HepG2 (cell line): ENCODE data around the gene C21orf58. TPM values are rescaled to one million over a fixed set of nuclear protein-coding genes. Genes with fewer than 3 reads are reported as not detected.

Source experiments
- ATAC-seq: fragments of 200-7000 bp; cut with Tn5 transposase; 3 replicates; pipeline ENCODE4 v1.9.1; 2020; ENCODE audit warnings: mild to moderate bottlenecking, moderate library complexity
- BruUV-seq: library from RNA; stranded (reverse); fragments of 400-500 nt; replicated peaks from 2 replicates; lab custom pipeline; 2021; lab: Mats Ljungman, UMichigan
- CTCF ChIA-PET: fragments of 300-600 bp; formaldehyde crosslinking; extraction: SDS; loops from one replicate; lab custom pipeline; 2021; ENCODE audit warnings: low total read pairs, inconsistent platforms, low intra/inter-chr PET ratio; lab: Yijun Ruan, JAX
- POLR2A ChIA-PET: fragments of 350-600 bp; sonication (Branson Sonifier 250); formaldehyde crosslinking; loops from one replicate; lab custom pipeline; 2020; ENCODE audit warnings: antibody characterized with exemption, inconsistent platforms; lab: Yijun Ruan, JAX
- DNase-seq: peaks from one replicate; pipeline ENCODE4 v3.0.0-alpha.2; 2015; ENCODE audit warnings: low spot score
- FAIRE-seq: peaks from 3 replicates; lab custom pipeline; 2011; peaks lifted over from hg19 to GRCh38; lab: Jason Lieb, UNC
- H2AFZ ChIP-seq: one replicate; pipeline ENCODE4 v1.6.1; 2011; ENCODE audit warnings: low read length, inconsistent platforms
- H3K27ac ChIP-seq: fragments of 300-600 bp; 3 replicates; pipeline ENCODE4 v1.8.0; 2011; ENCODE audit warnings: mixed run types, mild to moderate bottlenecking, mixed read lengths, low read length, inconsistent platforms; ENCODE audit not compliant: insufficient read depth; ENCODE audit errors: extremely low read length
- H3K27me3 ChIP-seq, 2 experiments: fragments of 200-600 bp in 1 of 2; 2 replicates in 1 of 2; 3 replicates in 1 of 2; pipeline versions ENCODE4 v1.6.0 to v1.8.0; 2011; ENCODE audit warnings: low read length in 2 of 2, mild to moderate bottlenecking in 2 of 2, moderate library complexity in 2 of 2, inconsistent platforms in 1 of 2; ENCODE audit not compliant: insufficient read depth in 2 of 2, control insufficient read depth in 1 of 2
- H3K36me3 ChIP-seq, 2 experiments: fragments of 200-600 bp in 1 of 2; replicated peaks in 1 of 2; 2 replicates in 1 of 2; 3 replicates in 1 of 2; pipeline versions ENCODE4 v1.5.1 to v1.8.0; 2011; ENCODE audit warnings: low read length in 2 of 2, inconsistent platforms in 1 of 2; ENCODE audit not compliant: insufficient read depth in 2 of 2, control insufficient read depth in 1 of 2
- H3K4me1 ChIP-seq: 2 replicates; pipeline ENCODE4 v1.5.1; 2012; ENCODE audit warnings: low read length, inconsistent platforms; ENCODE audit not compliant: insufficient read depth
- H3K4me2 ChIP-seq: 2 replicates; pipeline ENCODE4 v1.6.0; 2011; ENCODE audit warnings: low read depth, low read length, inconsistent platforms
- H3K4me3 ChIP-seq, 3 experiments: fragments of 200-600 bp in 1 of 3; sonication (generic), shearing (Covaris generic) in 1 of 3; replicated peaks in 1 of 3; 2 replicates each; pipeline ENCODE4 v1.5.1; 2011 to 2016; ENCODE audit warnings: low read length in 3 of 3, inconsistent platforms in 2 of 3, low read depth in 2 of 3, mild to moderate bottlenecking in 2 of 3, control low read depth in 1 of 3, mixed read lengths in 1 of 3; ENCODE audit not compliant: insufficient read depth in 1 of 3
- H3K79me2 ChIP-seq: one replicate; pipeline ENCODE4 v1.6.1; 2011; ENCODE audit warnings: low read length, inconsistent platforms; ENCODE audit not compliant: insufficient read depth
- H3K9ac ChIP-seq: 2 replicates; pipeline ENCODE4 v1.6.0; 2011; ENCODE audit warnings: mild to moderate bottlenecking, low read depth, low read length, inconsistent platforms; ENCODE audit not compliant: insufficient read depth
- H3K9me3 ChIP-seq: 2 replicates; pipeline ENCODE4 v1.5.1; 2012; ENCODE audit warnings: mild to moderate bottlenecking, low read length
- H4K20me1 ChIP-seq: 2 replicates; pipeline ENCODE4 v1.6.0; 2011; ENCODE audit warnings: inconsistent platforms, mild to moderate bottlenecking, low read length, moderate library complexity; ENCODE audit not compliant: insufficient read depth
- MEIS1 ChIP-seq: sonication (generic); formaldehyde crosslinking; IDR thresholded peaks from 2 replicates; pipeline ENCODE4 v1.9.0; 2021; ENCODE audit warnings: mild to moderate bottlenecking, missing genetic modification reagents, moderate library complexity, borderline replicate concordance
- ZNF33A ChIP-seq: sonication (generic); formaldehyde crosslinking; IDR thresholded peaks from 2 replicates; pipeline ENCODE4 v1.5.1; 2020; ENCODE audit warnings: missing genetic modification reagents, mild to moderate bottlenecking, moderate library complexity, borderline replicate concordance
- ZNF512 ChIP-seq: sonication (generic); formaldehyde crosslinking; IDR thresholded peaks from 2 replicates; pipeline ENCODE4 v1.4.0; 2020; ENCODE audit warnings: mild to moderate bottlenecking, missing genetic modification reagents
- WGBS: methylation state at CpG from one replicate; pipeline ENCODE4 v1.1.6; 2017; ENCODE audit warnings: low lambda C conversion rate; 5-methylcytosine and 5-hydroxymethylcytosine counted together
- in situ Hi-C: cut with HindIII; loops from 2 replicates; pipeline ENCODE4 v1.10.0; 2017; ENCODE audit warnings: low pct_unique_long_range_greater_than_20kb; ENCODE audit not compliant: extremely low pct_ligation_motif_present
- intact Hi-C: fragments of 100-400 bp; cut with micrococcal nuclease; formaldehyde crosslinking; loops from one replicate; pipeline ENCODE4 v1.10.0; 2022; ENCODE audit not compliant: unreplicated experiment
- polyA plus RNA-seq, 8 experiments: library from polyadenylated mRNA; depleted of rRNA in 3 of 8; stranded (reverse) in 7 of 8; unstranded in 1 of 8; fragments of >200 nt; fragmentation: Illumina TruSeq in 4 of 8; extraction: Trizol in 4 of 8; gene quantifications; 2 replicates each; pipeline versions ENCODE4 v1.2.1 to v1.2.3, GENCODE V29; 2011 to 2016; ENCODE audit warnings: low read depth in 4 of 8, missing spikeins in 1 of 8, mixed read lengths in 1 of 8; ENCODE audit not compliant: insufficient read depth in 1 of 8
- total RNA-seq, 5 experiments: library from RNA; depleted of rRNA; stranded (reverse); fragments of >200 nt; fragmentation: Illumina TruSeq; extraction: Trizol; gene quantifications; 2 replicates each; pipeline ENCODE4 v1.2.3, GENCODE V29; 2016; ENCODE audit warnings: low read depth in 1 of 5
- TF ChIP-seq, protein P1 (sequence below): sonication (generic); formaldehyde crosslinking; IDR thresholded peaks from 2 replicates; pipeline ENCODE4 v1.9.0; 2021; ENCODE audit warnings: mild to moderate bottlenecking, missing genetic modification reagents
- TF ChIP-seq, protein P2 (sequence below): IDR thresholded peaks from 2 replicates; pipeline ENCODE4 v1.6.1; 2016; ENCODE audit warnings: mild to moderate bottlenecking
- TF ChIP-seq, protein P3 (sequence below): sonication (generic); formaldehyde crosslinking; IDR thresholded peaks from 2 replicates; pipeline ENCODE4 v1.9.0; 2021; ENCODE audit warnings: missing genetic modification reagents, mild to moderate bottlenecking, borderline replicate concordance

Gene C21orf58
- total and polyA plus RNA-seq, 2 of the 13 experiments (the other 11 are each of a cell fraction or from before 2014, with no cell fraction given), result 3.5 to 6.8 TPM

DNA sequence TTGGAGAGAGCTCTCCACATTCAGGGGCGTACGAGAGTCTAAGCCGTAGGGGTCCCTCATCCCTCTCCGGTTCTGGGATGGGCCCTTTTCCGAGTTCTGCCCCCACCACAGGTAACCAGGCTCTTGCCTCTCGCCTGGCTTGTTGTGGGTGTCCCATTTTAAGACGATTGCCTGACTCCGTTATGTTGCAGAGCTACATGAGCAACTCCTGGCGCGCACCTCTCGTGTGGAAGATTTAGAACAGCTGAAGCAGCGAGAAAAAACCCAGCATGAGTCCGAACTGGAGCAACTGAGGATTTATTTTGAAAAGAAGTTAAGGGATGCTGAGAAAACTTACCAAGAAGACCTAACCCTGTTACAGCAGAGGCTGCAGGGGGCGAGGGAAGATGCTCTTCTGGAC is 29.2 kb upstream of the C21orf58 start:
- no peaks in the 10 kb centered on the region for H3K79me2 ChIP-seq
- 98% methylated on average over 14 of the region's 14 CpGs for WGBS
- H3K9ac ChIP-seq, result no peak overlapping the region
- no peak for DNase-seq
- peaks cover 39 to 74% of the 10 kb centered on the region in 2 experiments for H3K36me3 ChIP-seq
- H2AFZ ChIP-seq, result no peak overlapping the region
- H4K20me1 ChIP-seq, result no peaks in the 10 kb centered on the region; the same call in 1 of the 2 replicates
- FAIRE-seq, result no peak
- no peaks in the 10 kb centered on the region; a peak in 1 of 5 replicates for H3K27me3 ChIP-seq
- H3K4me2 ChIP-seq, result no peak overlapping the region
- ChIA-PET CTCF (no interaction called here), POLR2A (no interaction called here)
- no peaks in the 10 kb centered on the region for H3K9me3 ChIP-seq
- in situ Hi-C loops, result no loop called here
- BruUV-seq, result no TSS peak
- intact Hi-C loops, result no loop called here
- H3K4me1 ChIP-seq, result no peaks in the 10 kb centered on the region
- TF ChIP-seq ZNF512, result no peak
- no peak for ATAC-seq
- H3K27ac ChIP-seq, result no peak overlapping the region
- H3K4me3 ChIP-seq, result no peak overlapping the region

- POLR2A ChIA-PET, result no interaction called here
- CTCF ChIA-PET, result no interaction called here
- H3K36me3 ChIP-seq, result peaks cover 40 to 76% of the 10 kb centered on the region in 2 experiments
- TF ChIP-seq, protein P1, sequence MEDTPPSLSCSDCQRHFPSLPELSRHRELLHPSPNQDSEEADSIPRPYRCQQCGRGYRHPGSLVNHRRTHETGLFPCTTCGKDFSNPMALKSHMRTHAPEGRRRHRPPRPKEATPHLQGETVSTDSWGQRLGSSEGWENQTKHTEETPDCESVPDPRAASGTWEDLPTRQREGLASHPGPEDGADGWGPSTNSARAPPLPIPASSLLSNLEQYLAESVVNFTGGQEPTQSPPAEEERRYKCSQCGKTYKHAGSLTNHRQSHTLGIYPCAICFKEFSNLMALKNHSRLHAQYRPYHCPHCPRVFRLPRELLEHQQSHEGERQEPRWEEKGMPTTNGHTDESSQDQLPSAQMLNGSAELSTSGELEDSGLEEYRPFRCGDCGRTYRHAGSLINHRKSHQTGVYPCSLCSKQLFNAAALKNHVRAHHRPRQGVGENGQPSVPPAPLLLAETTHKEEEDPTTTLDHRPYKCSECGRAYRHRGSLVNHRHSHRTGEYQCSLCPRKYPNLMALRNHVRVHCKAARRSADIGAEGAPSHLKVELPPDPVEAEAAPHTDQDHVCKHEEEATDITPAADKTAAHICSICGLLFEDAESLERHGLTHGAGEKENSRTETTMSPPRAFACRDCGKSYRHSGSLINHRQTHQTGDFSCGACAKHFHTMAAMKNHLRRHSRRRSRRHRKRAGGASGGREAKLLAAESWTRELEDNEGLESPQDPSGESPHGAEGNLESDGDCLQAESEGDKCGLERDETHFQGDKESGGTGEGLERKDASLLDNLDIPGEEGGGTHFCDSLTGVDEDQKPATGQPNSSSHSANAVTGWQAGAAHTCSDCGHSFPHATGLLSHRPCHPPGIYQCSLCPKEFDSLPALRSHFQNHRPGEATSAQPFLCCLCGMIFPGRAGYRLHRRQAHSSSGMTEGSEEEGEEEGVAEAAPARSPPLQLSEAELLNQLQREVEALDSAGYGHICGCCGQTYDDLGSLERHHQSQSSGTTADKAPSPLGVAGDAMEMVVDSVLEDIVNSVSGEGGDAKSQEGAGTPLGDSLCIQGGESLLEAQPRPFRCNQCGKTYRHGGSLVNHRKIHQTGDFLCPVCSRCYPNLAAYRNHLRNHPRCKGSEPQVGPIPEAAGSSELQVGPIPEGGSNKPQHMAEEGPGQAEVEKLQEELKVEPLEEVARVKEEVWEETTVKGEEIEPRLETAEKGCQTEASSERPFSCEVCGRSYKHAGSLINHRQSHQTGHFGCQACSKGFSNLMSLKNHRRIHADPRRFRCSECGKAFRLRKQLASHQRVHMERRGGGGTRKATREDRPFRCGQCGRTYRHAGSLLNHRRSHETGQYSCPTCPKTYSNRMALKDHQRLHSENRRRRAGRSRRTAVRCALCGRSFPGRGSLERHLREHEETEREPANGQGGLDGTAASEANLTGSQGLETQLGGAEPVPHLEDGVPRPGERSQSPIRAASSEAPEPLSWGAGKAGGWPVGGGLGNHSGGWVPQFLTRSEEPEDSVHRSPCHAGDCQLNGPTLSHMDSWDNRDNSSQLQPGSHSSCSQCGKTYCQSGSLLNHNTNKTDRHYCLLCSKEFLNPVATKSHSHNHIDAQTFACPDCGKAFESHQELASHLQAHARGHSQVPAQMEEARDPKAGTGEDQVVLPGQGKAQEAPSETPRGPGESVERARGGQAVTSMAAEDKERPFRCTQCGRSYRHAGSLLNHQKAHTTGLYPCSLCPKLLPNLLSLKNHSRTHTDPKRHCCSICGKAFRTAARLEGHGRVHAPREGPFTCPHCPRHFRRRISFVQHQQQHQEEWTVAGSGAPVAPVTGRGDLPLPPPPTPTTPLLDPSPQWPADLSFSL (CRISPR knock-in tag), result no peak
- TF ChIP-seq, protein P2, sequence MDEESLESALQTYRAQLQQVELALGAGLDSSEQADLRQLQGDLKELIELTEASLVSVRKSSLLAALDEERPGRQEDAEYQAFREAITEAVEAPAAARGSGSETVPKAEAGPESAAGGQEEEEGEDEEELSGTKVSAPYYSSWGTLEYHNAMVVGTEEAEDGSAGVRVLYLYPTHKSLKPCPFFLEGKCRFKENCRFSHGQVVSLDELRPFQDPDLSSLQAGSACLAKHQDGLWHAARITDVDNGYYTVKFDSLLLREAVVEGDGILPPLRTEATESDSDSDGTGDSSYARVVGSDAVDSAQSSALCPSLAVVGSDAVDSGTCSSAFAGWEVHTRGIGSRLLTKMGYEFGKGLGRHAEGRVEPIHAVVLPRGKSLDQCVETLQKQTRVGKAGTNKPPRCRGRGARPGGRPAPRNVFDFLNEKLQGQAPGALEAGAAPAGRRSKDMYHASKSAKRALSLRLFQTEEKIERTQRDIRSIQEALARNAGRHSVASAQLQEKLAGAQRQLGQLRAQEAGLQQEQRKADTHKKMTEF (CRISPR knock-in tag), result no peak
- TF ChIP-seq MEIS1 (CRISPR knock-in tag) (no peak), ZNF33A (CRISPR knock-in tag) (no peak)
- TF ChIP-seq, protein P3, sequence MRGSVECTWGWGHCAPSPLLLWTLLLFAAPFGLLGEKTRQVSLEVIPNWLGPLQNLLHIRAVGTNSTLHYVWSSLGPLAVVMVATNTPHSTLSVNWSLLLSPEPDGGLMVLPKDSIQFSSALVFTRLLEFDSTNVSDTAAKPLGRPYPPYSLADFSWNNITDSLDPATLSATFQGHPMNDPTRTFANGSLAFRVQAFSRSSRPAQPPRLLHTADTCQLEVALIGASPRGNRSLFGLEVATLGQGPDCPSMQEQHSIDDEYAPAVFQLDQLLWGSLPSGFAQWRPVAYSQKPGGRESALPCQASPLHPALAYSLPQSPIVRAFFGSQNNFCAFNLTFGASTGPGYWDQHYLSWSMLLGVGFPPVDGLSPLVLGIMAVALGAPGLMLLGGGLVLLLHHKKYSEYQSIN (CRISPR knock-in tag), result no peak
These were observed 28.5 kb upstream of the C21orf58 start for GRCh38 chr21:46352164-46352515.

More at GRCh38 chr21:46352164-46352515, 28.5 kb upstream of the C21orf58 start:
- in situ Hi-C loops, result no loop called here
- FAIRE-seq (no peak), ATAC-seq (no peak), DNase-seq (no peak)
- no peak overlapping the region for H3K4me2 ChIP-seq
- H2AFZ ChIP-seq, result no peak overlapping the region
- H4K20me1 ChIP-seq, result no peaks in the 10 kb centered on the region; the same call in 1 of the 2 replicates
- no TSS peak for BruUV-seq
- no peak overlapping the region for H3K9ac ChIP-seq
- intact Hi-C loops, result no loop called here
- no peaks in the 10 kb centered on the region for H3K9me3 ChIP-seq
- H3K4me3 ChIP-seq, result no peak overlapping the region
- no peak overlapping the region for H3K27ac ChIP-seq
- WGBS, result 100% methylated on average over 1 of the region's 11 CpGs
- H3K27me3 ChIP-seq, result no peaks in the 10 kb centered on the region; a peak in 1 of 5 replicates
- H3K4me1 ChIP-seq, result no peaks in the 10 kb centered on the region
- H3K79me2 ChIP-seq, result no peaks in the 10 kb centered on the region
